ENCODE results near the gene TEX44. TPM values are rescaled to one million over a fixed set of nuclear protein-coding genes. Genes with fewer than 3 reads are reported as not detected.

The TEX44 gene
- total and polyA plus RNA-seq, 8 donors = not detected

DNA sequence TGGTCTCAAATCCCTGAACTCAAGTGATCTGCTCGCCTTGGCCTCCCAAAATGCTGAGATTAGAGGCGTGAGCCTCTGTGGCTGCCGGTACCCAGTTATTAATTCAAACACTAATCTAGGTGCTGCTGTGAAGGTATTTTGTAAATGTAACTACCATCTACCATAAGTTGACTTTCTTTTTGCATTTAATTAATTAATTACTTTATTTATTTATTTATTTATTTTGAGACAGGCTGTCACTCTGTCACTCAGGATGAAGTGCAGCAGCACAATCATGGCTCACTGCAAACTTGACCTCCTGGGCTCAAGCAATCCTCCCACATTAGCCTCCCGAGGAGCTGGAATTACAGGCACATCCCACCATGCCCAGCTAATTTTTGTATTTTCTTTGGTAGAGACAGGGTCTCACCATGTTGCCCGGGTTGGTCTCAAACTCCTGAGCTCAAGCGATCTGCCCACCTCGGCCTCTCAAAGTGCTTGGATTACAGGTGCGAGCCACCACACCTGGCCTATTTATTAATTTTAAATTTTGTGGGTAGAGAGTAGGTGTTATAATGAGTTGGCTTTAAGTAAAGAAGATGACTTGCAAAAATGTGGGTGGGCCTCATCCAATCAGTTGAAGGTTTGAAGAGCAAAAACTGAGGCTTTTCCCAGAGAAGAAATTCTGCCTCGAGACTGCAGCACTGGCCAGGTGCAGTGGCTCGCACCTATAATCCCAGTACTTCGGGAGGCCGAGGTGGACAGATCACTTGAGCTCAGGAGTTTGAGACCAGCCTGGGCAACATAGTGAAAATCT, 45.2 kb upstream of the TEX44 start:
- Histone ChIP-seq H3K9me3 (peaks cover 0 to 15% (median 13%) of the 10 kb centered on the region in 4 donors), H3K4me1 (peaks cover 0 to 12% (median 2%) of the 10 kb centered on the region in 4 donors), H3K27ac (no peak overlapping the region), H3K36me3 (no peaks in the 10 kb centered on the region), H3K27me3 (no peaks in the 10 kb centered on the region), H3K4me3 (no peak overlapping the region)
- no peak for TF ChIP-seq POLR2A (IDR thresholded peaks at IDR 0.05)
- TF ChIP-seq, protein P1, sequence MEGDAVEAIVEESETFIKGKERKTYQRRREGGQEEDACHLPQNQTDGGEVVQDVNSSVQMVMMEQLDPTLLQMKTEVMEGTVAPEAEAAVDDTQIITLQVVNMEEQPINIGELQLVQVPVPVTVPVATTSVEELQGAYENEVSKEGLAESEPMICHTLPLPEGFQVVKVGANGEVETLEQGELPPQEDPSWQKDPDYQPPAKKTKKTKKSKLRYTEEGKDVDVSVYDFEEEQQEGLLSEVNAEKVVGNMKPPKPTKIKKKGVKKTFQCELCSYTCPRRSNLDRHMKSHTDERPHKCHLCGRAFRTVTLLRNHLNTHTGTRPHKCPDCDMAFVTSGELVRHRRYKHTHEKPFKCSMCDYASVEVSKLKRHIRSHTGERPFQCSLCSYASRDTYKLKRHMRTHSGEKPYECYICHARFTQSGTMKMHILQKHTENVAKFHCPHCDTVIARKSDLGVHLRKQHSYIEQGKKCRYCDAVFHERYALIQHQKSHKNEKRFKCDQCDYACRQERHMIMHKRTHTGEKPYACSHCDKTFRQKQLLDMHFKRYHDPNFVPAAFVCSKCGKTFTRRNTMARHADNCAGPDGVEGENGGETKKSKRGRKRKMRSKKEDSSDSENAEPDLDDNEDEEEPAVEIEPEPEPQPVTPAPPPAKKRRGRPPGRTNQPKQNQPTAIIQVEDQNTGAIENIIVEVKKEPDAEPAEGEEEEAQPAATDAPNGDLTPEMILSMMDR (IDR thresholded peaks at IDR 0.05) = no peak
- no peak for TF ChIP-seq POLR2AphosphoS5 (IDR thresholded peaks at IDR 0.05)
- no peak for TF ChIP-seq EP300 (IDR thresholded peaks at IDR 0.05)
- WGBS, 5 donors = 92 to 97% (median 96%) methylated on average over 12 of the region's 12 CpGs
- no peak for DNase-seq
- intact Hi-C loops (cut with DNase I; ENCODE audit: low total_unique reads) = no loop called here

DNA sequence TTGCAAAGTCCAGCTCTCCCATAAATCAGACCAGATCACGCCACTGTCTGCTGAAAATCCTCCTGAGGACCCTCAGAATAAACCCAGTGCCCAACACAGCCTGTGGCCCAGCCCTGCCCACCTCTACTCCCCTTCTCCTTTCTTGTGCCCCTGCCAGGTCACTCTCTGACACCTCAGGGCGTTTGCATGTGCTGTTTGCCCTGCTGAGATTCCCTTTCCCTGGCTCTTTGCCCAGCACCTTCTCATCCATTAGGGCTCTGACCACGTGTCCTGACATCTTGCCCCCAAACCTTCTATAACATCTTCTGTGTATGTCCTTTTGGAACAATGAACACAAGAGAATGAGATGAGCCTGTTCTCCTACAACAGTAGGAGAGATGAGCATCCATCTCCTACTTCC, 43.9 kb upstream of the TEX44 start:
- 59 to 74% (median 68%) methylated on average over 3 of the region's 3 CpGs for WGBS, 5 donors
- Histone ChIP-seq H3K27ac (no peak overlapping the region), H3K4me1 (peaks cover 0 to 13% (median 2%) of the 10 kb centered on the region in 4 donors), H3K27me3 (no peaks in the 10 kb centered on the region), H3K36me3 (no peaks in the 10 kb centered on the region), H3K9me3 (peaks cover 0 to 13% (median 10%) of the 10 kb centered on the region in 4 donors), H3K4me3 (no peak overlapping the region)
- intact Hi-C loops (cut with DNase I; ENCODE audit: low total_unique reads) = no loop called here
- no peak for DNase-seq
- TF ChIP-seq POLR2AphosphoS5 (IDR thresholded peaks at IDR 0.05) = no peak
- no peak for TF ChIP-seq POLR2A (IDR thresholded peaks at IDR 0.05)
- TF ChIP-seq, protein P1 (IDR thresholded peaks at IDR 0.05) = no peak
- no peak for TF ChIP-seq EP300 (IDR thresholded peaks at IDR 0.05)

DNA sequence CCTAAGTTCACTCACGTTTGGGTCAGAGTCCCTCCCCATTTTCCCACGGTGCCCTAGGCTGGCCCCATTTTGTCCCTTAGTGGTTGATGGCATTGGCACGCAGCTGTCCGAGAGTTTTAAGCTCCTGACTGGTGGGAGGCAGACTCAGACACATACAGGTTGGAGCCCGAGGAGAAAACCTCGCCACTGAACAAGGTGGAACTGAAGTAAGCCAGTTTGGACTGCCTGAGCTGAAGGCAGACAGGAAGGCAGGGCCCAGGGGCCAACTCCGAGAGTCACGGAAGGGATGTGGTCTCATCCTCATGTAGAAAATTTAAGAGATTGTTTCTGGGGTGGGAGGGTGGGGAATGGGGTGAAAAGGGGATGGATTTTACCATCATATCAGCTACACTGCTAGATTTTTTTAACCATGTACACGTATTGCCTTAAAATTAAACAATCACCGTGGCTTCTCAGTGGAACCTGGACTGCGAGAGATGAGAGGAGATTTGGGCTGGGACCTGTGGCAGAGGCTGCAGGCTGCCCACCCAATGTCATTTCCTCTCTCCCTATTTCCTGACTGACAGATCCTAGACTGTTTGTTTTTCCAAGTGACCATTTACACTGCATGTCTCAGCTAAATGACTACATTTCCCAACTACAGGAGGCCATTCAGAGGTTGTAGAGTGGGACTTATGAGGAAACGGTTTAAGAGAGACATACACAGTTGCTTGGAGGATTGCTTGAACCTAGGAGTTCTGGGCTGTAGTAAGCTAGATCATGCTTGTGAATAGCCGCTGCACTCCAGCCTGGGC, 43.0 kb upstream of the TEX44 start:
- no peaks in the 10 kb centered on the region for H3K27me3 ChIP-seq
- H3K9me3 ChIP-seq = peaks cover 0 to 13% (median 10%) of the 10 kb centered on the region in 4 donors

DNA sequence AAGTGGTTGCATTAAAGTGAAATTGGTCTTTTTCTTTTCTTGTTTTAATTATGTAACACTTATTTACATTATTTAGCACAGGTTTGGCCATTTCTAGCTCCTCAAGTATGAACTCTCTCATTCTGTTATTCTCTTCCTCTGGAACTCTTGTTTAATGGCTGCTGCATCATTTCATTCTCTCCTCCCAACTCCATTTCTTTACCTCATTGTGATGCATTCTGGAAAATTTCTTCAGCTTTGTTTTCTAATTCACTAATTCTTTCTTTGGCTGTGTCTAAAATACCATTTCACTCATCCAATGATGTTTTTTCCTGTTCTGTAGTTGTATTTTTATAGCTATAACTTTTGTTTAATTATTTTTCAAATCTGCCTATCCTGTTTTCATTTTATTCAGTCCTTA, 39.9 kb upstream of the TEX44 start:
- no peaks in the 10 kb centered on the region for H3K36me3 ChIP-seq
- no peaks in the 10 kb centered on the region for H3K27me3 ChIP-seq
- peaks cover 6 to 25% (median 12%) of the 10 kb centered on the region in 4 donors for H3K4me1 ChIP-seq
- no peak for DNase-seq
- peaks cover 0 to 13% (median 10%) of the 10 kb centered on the region in 4 donors for H3K9me3 ChIP-seq
- intact Hi-C loops (cut with DNase I; ENCODE audit: low total_unique reads) = no loop called here
- no peak overlapping the region for H3K27ac ChIP-seq
- TF ChIP-seq, protein P1 (IDR thresholded peaks at IDR 0.05) = no peak
- TF ChIP-seq POLR2AphosphoS5 (IDR thresholded peaks at IDR 0.05) = no peak
- no peak overlapping the region for H3K4me3 ChIP-seq

More for the DNA sequence above, 43.0 kb upstream of the TEX44 start:
- Histone ChIP-seq H3K27ac (no peak overlapping the region), H3K4me3 (no peak overlapping the region), H3K4me1 (peaks cover 2 to 22% (median 9%) of the 10 kb centered on the region in 4 donors), H3K36me3 (no peaks in the 10 kb centered on the region)
- no peak for DNase-seq
- intact Hi-C loops (cut with DNase I; ENCODE audit: low total_unique reads) = no loop called here
- TF ChIP-seq EP300 (IDR thresholded peaks at IDR 0.05) (no peak), POLR2AphosphoS5 (IDR thresholded peaks at IDR 0.05) (no peak), POLR2A (IDR thresholded peaks at IDR 0.05) (no peak)
- TF ChIP-seq, protein P1 (IDR thresholded peaks at IDR 0.05) = no peak
- whole genome bisulfite sequencing, 5 donors = 80 to 89% (median 81%) methylated on average over 13 of the region's 13 CpGs

Data from stomach (tissue), 9 donors.